DMS153 (cell line): ENCODE results near the gene ARSB.

Experiments used
- DNase-seq: peaks from one replicate; lab custom pipeline; 2025; lab: John Stamatoyannopoulos, UW

Gene ARSB

GRCh38 chr5:78835176-78835575 lies 149.9 kb downstream of the ARSB start:
- DNase-seq, result no peak

GRCh38 chr5:78833284-78833683 lies 151.8 kb downstream of the ARSB start:
- no peak for DNase-seq

GRCh38 chr5:78830528-78831046 lies 154.5 kb downstream of the ARSB start:
- DNase-seq, result no peak

GRCh38 chr5:78829811-78830527 lies 155.1 kb downstream of the ARSB start:
- no peak for DNase-seq

GRCh38 chr5:78827725-78828124 lies 157.4 kb downstream of the ARSB start:
- no peak for DNase-seq

GRCh38 chr5:78824831-78825281 lies 160.3 kb downstream of the ARSB start:
- no peak for DNase-seq

- DNase-seq, result no peak
Observed at GRCh38 chr5:78823196-78823595, 161.9 kb downstream of the ARSB start.

GRCh38 chr5:78821536-78822021 lies 163.5 kb downstream of the ARSB start:
- DNase-seq, result no peak

- no peak for DNase-seq
Observed at GRCh38 chr5:78819707-78820106, 165.4 kb downstream of the ARSB start.

- no peak for DNase-seq
Observed at GRCh38 chr5:78819166-78819565, 165.9 kb downstream of the ARSB start.

- DNase-seq, result no peak
Observed at GRCh38 chr5:78816143-78816765, 168.9 kb downstream of the ARSB start.

- DNase-seq, result no peak
Observed at GRCh38 chr5:78813906-78814530, 171.1 kb downstream of the ARSB start.

GRCh38 chr5:78813286-78813685 lies 171.8 kb downstream of the ARSB start:
- no peak for DNase-seq

GRCh38 chr5:78811866-78812265 lies 173.2 kb downstream of the ARSB start:
- peak; percentile 71 for DNase-seq

- DNase-seq, result no peak
Observed at GRCh38 chr5:78811121-78811817, 173.8 kb downstream of the ARSB start.

GRCh38 chr5:78810098-78810920 lies 174.8 kb downstream of the ARSB start:
- DNase-seq, result no peak

GRCh38 chr5:78809444-78809843 lies 175.7 kb downstream of the ARSB start:
- DNase-seq, result no peak

GRCh38 chr5:78808818-78809217 lies 176.3 kb downstream of the ARSB start:
- no peak for DNase-seq

GRCh38 chr5:78808380-78808779 lies 176.7 kb downstream of the ARSB start:
- DNase-seq, result no peak

GRCh38 chr5:78806544-78806943 lies 178.6 kb downstream of the ARSB start:
- DNase-seq, result no peak

GRCh38 chr5:78805474-78806124 lies 179.5 kb downstream of the ARSB start:
- no peak for DNase-seq
